ENCODE data around the gene PNP.
"Not testable (repeated sequence)": the region's sequence is repeated elsewhere in the genome, so short reads cannot be mapped to it uniquely, and the experiment has no call there.

GRCh38 chr14:20506276-20506675 is 37.1 kb downstream of the PNP start:
- not testable (repeated sequence) for TF ChIP-seq CTCF (conservative IDR thresholded peaks at IDR 0.05 in 1 of 2, IDR thresholded peaks at IDR 0.05 in 1 of 2; ENCODE audit: low read depth in 1 of 2, low read length in 2 of 2); EZH2 (IDR thresholded peaks at IDR 0.05; ENCODE audit: low read length, missing control alignments)

Data from fibroblast of lung (primary cell).